PFSK-1 (cell line): ENCODE measurements around the gene PISD.

Experiments
- FOXP2 ChIP-seq: optimal IDR thresholded peaks from 2 replicates; pipeline ENCODE3; 2011; ENCODE audit warnings: borderline replicate concordance, control low read depth, inconsistent platforms; ENCODE audit not compliant: insufficient read depth; ENCODE audit errors: extremely low read length, extremely low read depth
- POLR2AphosphoS5 ChIP-seq: IDR thresholded peaks from 2 replicates; pipeline ENCODE4 v1.6.1; 2012; ENCODE audit warnings: low read depth, mild to moderate bottlenecking, control low read depth, low read length, moderate library complexity
- REST ChIP-seq, 2 experiments: IDR thresholded peaks; 2 replicates each; pipeline versions ENCODE4 v1.6.1 to v1.8.0; 2011 to 2012; ENCODE audit warnings: low read depth in 2 of 2, low read length in 2 of 2, control low read depth in 1 of 2, inconsistent platforms in 1 of 2, mild to moderate bottlenecking in 1 of 2, moderate library complexity in 1 of 2; ENCODE audit not compliant: insufficient read depth in 1 of 2
- SIN3A ChIP-seq: IDR thresholded peaks from 2 replicates; pipeline ENCODE4 v1.6.1; 2012; ENCODE audit warnings: mild to moderate bottlenecking, low read length, moderate library complexity, borderline replicate concordance; ENCODE audit not compliant: insufficient read depth
- TAF1 ChIP-seq: IDR thresholded peaks from 2 replicates; pipeline ENCODE4 v1.6.1; 2012; ENCODE audit warnings: low read length, control low read depth, borderline replicate concordance; ENCODE audit not compliant: insufficient read depth

GRCh38 chr22:31611061-31611760 is 50.8 kb downstream of the PISD start:
- TF ChIP-seq POLR2AphosphoS5 (no peak), SIN3A (no peak), FOXP2 (no peak), REST (IDR thresholded peaks at IDR 0.05; ENCODE audit: insufficient read depth in 1 of 2, low read depth in 2 of 2, low read length in 2 of 2) (no peak), TAF1 (no peak)
